Activated T-helper 1 cell treated with anti-CD3 and anti-CD28 coated beads, Interleukin-12 subunit alpha, Interleukin-12 subunit beta, Interleukin-2, Interleukin-4 antibody, amounts not matched to agents 30 ng/mL and 10 ng/mL and 1 ng/mL, durations not matched to agents 14 hours and 24 hours and 36 hours (primary cell): ENCODE data around the gene ANKRD44. TPM values are rescaled to one million over a fixed set of nuclear protein-coding genes. Genes with fewer than 3 reads are reported as not detected.
A peak's percentile ranks its signal among the peaks of the same experiment; 100 is the strongest.

ENCODE experiments used
- DNase-seq: peaks from one replicate; pipeline ENCODE4 v3.0.0; 2021; ENCODE audit warnings: low spot score
- H3K27ac Mint-ChIP-seq: one replicate; pipeline ENCODE4 v1.8.0; 2021; ENCODE audit warnings: mild to moderate bottlenecking, mixed read lengths
- H3K27me3 Mint-ChIP-seq: one replicate; pipeline ENCODE4 v1.8.0; 2022; ENCODE audit warnings: mild to moderate bottlenecking, moderate library complexity, mixed read lengths; ENCODE audit not compliant: insufficient read depth
- H3K36me3 Mint-ChIP-seq: one replicate; pipeline ENCODE4 v1.8.0; 2021; ENCODE audit warnings: low read depth, mixed read lengths
- H3K4me1 Mint-ChIP-seq: one replicate; pipeline ENCODE4 v1.8.0; 2021; ENCODE audit warnings: low read depth, mixed read lengths
- H3K4me3 Mint-ChIP-seq: one replicate; pipeline ENCODE4 v1.8.0; 2021; ENCODE audit warnings: mild to moderate bottlenecking, moderate library complexity, mixed read lengths
- H3K9me3 Mint-ChIP-seq: one replicate; pipeline ENCODE4 v1.8.0; 2021; ENCODE audit warnings: mixed read lengths
- intact Hi-C: fragments of 100-400 bp; cut with micrococcal nuclease; formaldehyde crosslinking; loops from one replicate; pipeline ENCODE4 v1.15.1; 2024
- total RNA-seq: library from RNA; stranded (reverse); gene quantifications from 2 replicates; pipeline ENCODE4 v1.2.3, GENCODE V29; 2022

Gene ANKRD44
- total RNA-seq, 1 donor from 2014 or later, result 159 TPM

DNA sequence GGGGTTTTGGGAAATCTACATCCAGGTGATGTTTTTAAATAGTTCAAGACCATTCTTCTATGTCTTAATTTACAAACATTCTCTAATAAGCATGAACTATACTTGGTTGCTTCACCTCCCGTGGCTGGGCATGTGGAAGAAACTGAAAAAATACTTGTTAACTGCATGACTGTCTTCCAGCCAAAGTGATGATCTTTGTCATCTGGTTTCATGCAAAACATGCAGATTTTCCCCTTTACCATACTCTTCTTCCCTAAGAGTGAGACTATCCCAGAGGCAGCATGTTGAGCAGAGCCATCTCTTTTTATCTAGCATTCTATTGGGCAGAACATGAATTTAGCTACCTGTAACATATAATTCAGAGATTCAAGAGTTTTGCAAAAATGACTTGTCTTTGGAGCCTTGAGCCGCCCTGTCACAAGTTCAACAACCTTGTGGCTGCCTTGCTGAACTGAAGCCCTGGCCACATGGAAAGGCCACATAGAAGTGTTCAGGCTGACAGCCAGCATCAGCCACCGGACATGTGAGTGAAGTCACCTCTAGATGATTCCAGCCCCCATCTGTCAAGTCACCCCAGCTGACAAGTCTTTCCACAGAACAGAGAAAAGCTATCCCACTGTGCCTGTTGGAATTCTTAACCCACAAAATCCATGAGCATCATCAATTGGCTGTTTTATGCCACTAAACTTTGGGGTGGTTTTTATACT, 142.8 kb downstream of the ANKRD44 start:
- Mint-ChIP-seq H3K27me3 (no peaks in the 10 kb centered on the region), H3K4me3 (no peak overlapping the region), H3K9me3 (no peaks in the 10 kb centered on the region), H3K27ac (no peak overlapping the region), H3K4me1 (peaks cover 51% of the 10 kb centered on the region), H3K36me3 (peaks cover 12% of the 10 kb centered on the region)
- intact Hi-C loops, result loop anchor here (1.0 to 10.0 kb wide), 2 partner anchors 54 to 153 kb away; no protein-coding TSS in a partner anchor
- DNase-seq, result no peak

DNA sequence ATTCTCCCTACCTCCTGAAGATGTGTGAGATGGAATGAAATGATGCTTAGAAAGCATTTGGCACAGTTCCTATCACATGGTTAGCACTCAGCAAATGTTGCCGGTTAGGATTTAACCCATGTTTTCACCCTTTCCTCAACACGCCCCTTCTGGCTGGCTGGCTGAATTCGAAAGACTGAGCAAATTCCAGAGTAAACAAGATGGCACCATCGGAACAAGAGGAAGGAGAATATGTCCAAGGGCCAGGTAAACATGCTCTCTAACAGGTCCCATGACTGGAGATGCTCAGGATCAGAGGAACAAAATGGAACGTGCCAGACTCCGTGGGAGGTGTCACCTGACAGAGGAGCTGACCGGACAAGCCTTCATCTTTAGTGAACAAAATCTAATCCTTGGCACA, 145.6 kb downstream of the ANKRD44 start:
- intact Hi-C loops, result loop anchor here (10.0 kb wide), 1 partner anchor 150 kb away; no protein-coding TSS in a partner anchor
- Mint-ChIP-seq H3K27me3 (no peaks in the 10 kb centered on the region), H3K9me3 (no peaks in the 10 kb centered on the region), H3K36me3 (peaks cover 13% of the 10 kb centered on the region), H3K4me3 (no peak overlapping the region), H3K4me1 (peaks cover 63% of the 10 kb centered on the region), H3K27ac (no peak overlapping the region)
- no peak for DNase-seq

DNA sequence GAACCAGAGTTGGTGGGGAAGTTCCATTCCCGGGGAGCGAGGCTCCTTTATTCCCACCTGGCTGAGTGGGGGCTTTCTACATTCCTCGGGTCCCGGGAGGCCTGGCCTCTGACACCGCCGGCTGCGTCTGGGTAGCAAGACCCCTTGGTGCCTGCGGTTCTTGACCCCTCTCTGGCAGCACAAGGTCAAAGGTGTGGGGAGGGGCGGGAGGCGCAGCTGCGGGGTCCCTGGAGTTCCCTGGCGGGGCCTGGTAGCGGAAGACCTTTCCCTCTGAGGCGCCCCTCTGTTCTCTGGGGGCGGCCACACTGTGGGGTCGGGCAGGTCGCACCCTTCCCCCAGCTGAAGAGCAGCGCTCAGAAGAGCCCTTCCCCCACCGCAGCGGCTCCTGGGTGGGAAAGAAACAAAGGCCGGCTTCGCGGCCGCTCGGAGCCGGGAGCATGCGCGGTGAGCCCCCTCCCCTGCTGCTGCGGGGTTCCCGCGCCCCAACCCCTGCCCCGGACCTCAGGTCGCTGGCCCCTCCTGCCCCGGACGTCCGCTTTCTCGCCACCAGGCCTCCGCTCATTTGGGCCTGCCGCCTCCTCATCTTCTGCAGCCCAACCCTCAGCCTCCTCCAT, 146.3 kb downstream of the ANKRD44 start:
- Mint-ChIP-seq H3K27me3 (no peaks in the 10 kb centered on the region), H3K4me3 (no peak overlapping the region), H3K27ac (no peak overlapping the region), H3K4me1 (peaks cover 66% of the 10 kb centered on the region), H3K9me3 (no peaks in the 10 kb centered on the region), H3K36me3 (peaks cover 13% of the 10 kb centered on the region)
- DNase-seq, result no peak
- intact Hi-C loops, result loop anchor here (10.0 kb wide), 1 partner anchor 149 kb away; no protein-coding TSS in a partner anchor

DNA sequence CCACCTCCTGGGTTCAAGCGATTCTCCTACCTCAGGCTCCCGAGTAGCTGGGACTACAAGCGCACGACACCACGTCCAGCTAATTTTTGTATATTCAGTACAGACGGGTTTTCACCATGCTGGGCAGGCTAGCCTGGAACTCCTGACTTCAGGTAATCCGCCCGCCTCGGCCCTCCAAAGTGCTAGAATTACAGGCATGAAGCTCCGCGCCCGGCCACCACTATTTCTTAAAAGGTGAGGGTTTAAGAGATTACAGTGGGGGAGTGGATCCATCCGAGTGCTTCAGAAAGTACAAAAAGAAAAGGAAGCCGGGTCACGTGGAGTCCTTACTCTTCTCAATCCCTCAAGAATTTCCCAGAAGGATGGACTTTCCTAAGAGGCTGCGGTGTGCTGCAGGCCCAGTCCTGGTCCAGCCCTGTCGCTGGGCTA, 146.9 kb downstream of the ANKRD44 start:
- H3K27ac Mint-ChIP-seq, result no peak overlapping the region
- no peaks in the 10 kb centered on the region for H3K27me3 Mint-ChIP-seq
- peaks cover 66% of the 10 kb centered on the region for H3K4me1 Mint-ChIP-seq
- intact Hi-C loops, result loop anchor here (10.0 kb wide), 1 partner anchor 149 kb away; no protein-coding TSS in a partner anchor
- H3K4me3 Mint-ChIP-seq, result no peak overlapping the region
- no peaks in the 10 kb centered on the region for H3K9me3 Mint-ChIP-seq
- peaks cover 17% of the 10 kb centered on the region for H3K36me3 Mint-ChIP-seq
- no peak for DNase-seq

DNA sequence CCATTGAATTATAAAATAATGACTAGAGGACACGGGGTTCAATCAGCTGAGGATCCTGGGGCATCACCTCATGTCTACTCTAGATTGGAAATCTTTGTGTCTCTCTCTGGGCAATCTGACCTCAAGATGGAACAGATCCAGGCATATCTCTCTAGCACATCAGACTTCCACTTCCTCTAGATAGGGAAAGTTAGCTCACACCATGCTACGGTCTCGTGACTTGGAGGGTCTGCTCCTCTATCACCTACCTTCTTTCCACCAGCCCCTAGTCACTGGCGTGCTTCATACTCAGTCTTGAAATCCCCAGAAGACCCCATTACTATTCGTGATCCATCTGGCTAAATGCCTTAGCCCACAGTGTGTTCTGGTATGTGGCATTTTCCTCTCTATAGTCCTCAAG, 148.8 kb downstream of the ANKRD44 start:
- DNase-seq, result no peak
- H3K4me3 Mint-ChIP-seq, result no peak overlapping the region
- H3K27ac Mint-ChIP-seq, result peak overlapping the region; percentile 33
- intact Hi-C loops, result loop anchor here (10.0 kb wide), 1 partner anchor 147 kb away; no protein-coding TSS in a partner anchor
- H3K36me3 Mint-ChIP-seq, result peaks cover 20% of the 10 kb centered on the region
- H3K4me1 Mint-ChIP-seq, result peaks cover 59% of the 10 kb centered on the region
- no peaks in the 10 kb centered on the region for H3K27me3 Mint-ChIP-seq
- H3K9me3 Mint-ChIP-seq, result no peaks in the 10 kb centered on the region

DNA sequence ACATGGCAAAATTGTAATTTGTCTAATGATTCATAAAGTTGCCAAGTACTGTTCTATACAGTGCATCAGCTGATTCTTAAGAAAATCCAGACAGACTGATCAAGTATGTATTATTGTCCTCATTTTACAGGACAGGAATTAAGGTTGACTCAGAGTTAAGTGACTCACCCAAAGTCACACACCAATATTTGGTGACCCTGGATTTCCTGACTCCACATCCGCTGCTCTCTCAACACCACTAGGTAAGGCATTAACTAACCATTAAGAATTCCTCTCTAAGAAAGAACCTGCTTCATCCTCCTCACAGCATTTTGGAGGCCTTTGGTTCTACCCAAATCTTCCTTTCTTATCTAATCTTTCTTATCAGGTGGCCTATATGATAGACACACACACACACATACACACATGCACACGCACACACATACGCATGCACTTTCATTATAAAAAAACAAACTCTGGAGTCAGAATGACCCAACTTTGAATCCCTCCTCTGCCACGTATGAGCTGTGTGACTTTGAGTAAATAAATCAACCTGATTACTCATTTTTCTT, 150.8 kb downstream of the ANKRD44 start:
- peaks cover 53% of the 10 kb centered on the region for H3K4me1 Mint-ChIP-seq
- no peak overlapping the region for H3K4me3 Mint-ChIP-seq
- H3K27ac Mint-ChIP-seq, result peak overlapping the region; percentile 82
- intact Hi-C loops, result loop anchor here (2.0 to 10.0 kb wide), 2 partner anchors 21 to 145 kb away; no protein-coding TSS in a partner anchor
- H3K9me3 Mint-ChIP-seq, result peaks cover 3% of the 10 kb centered on the region
- DNase-seq, result no peak
- no peaks in the 10 kb centered on the region for H3K27me3 Mint-ChIP-seq
- H3K36me3 Mint-ChIP-seq, result peaks cover 25% of the 10 kb centered on the region

DNA sequence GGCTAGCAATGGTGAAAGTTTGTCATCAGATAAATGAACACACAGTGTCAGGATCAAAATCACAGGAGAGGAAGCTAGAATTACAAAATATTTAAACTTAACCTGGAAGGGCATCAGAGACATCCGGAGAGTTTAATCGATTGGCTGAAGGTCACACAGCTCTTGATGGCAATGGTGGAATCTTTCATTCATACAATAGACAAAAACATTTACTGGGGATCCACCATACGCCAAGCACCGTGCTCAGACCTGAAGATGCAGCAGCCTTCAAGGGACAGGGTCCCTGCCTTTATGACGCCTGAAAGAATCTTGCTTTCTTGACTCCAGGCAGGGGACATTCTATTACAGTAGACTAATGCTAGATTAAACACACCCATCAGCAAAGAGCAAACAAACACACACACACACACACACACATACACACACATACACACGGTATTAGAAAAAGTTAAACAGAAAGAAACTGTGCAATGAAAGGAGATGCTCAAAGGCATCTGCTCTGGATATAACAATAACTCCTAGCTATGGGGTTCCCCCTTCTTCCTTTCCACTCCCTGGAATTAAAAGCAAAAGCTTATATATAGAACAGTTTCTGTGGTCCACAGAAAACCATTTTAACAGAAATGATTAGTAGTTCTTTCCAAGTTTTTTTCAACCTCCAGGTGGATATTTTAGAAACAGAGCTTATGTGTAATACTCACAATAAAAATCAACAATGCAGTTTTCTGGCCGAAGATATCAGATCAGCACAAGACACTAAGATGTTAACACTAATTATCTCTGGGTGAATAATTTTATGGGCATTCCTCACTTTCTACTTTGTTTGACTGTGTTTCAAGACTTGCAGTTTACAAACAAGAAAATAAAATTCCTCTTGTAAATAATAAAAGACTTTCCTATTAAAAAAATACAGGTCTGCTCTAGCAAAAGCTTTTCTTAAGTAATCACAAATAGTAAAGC, 151.7 kb downstream of the ANKRD44 start:
- H3K27me3 Mint-ChIP-seq, result no peaks in the 10 kb centered on the region
- intact Hi-C loops, result loop anchor here (2.0 kb wide), 1 partner anchor 20 kb away; no protein-coding TSS in a partner anchor
- H3K36me3 Mint-ChIP-seq, result peaks cover 23% of the 10 kb centered on the region
- peaks cover 52% of the 10 kb centered on the region for H3K4me1 Mint-ChIP-seq
- no peak for DNase-seq
- peaks cover 3% of the 10 kb centered on the region for H3K9me3 Mint-ChIP-seq
- H3K27ac Mint-ChIP-seq, result peak overlapping the region; percentile 75
- no peak overlapping the region for H3K4me3 Mint-ChIP-seq

DNA sequence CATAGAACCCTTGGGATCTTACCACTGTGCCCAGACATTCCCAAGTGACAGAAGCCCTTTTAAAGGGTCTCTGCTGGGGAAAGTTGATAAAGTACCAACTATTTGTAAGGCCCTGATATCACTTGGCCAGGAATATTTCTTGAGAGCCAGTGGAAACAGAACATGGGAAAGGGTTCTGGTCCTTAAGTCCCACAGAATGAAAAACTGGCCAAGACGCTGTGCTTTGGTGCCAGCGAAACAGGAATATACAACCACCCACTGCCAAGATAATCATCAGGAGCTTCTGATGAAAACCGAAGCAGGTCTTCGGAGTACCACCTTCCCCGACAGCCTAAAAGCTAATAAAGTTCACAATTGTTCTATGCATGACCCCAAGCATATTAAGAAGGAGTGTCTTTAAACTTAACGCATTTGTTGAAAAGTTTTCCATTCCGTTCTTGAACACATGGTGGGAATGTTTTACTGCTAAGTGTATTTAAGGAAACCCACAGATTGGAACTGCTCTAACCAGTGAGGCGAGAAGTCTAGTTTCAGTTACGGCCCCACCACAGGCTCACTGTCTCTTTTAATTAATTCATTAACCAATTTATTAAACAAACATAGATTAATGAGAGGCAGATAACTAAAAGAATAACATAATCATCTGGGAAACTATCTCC, 152.6 kb downstream of the ANKRD44 start:
- no peak for DNase-seq
- H3K4me3 Mint-ChIP-seq, result no peak overlapping the region
- intact Hi-C loops, result loop anchor here (2.0 kb wide), 1 partner anchor 19 kb away; no protein-coding TSS in a partner anchor
- peaks cover 21% of the 10 kb centered on the region for H3K36me3 Mint-ChIP-seq
- no peaks in the 10 kb centered on the region for H3K27me3 Mint-ChIP-seq
- H3K27ac Mint-ChIP-seq, result peak overlapping the region; percentile 17
- H3K4me1 Mint-ChIP-seq, result peaks cover 57% of the 10 kb centered on the region
- H3K9me3 Mint-ChIP-seq, result peaks cover 3% of the 10 kb centered on the region

DNA sequence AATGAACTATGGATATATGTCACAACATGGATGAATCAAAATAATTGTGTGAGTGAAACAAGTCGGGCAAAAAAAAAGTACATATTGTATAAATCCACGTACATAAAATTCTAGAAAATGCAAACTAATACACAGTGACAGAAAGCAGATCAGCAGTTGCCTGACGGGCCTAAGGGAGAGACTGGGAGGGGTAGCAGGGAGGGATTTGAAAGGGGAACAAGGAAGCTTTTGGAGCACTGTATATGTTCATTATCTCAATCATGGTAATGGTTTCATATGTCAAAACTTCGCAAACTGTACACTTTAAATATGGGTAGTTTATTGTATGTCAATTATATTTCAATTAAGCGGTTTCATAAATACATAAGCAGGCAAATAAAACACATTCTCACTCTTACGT, 153.8 kb downstream of the ANKRD44 start:
- peaks cover 3% of the 10 kb centered on the region for H3K9me3 Mint-ChIP-seq
- intact Hi-C loops, result no loop called here
- peaks cover 26% of the 10 kb centered on the region for H3K36me3 Mint-ChIP-seq
- DNase-seq, result no peak
- no peaks in the 10 kb centered on the region for H3K27me3 Mint-ChIP-seq
- no peak overlapping the region for H3K27ac Mint-ChIP-seq
- no peak overlapping the region for H3K4me3 Mint-ChIP-seq
- peaks cover 57% of the 10 kb centered on the region for H3K4me1 Mint-ChIP-seq

DNA sequence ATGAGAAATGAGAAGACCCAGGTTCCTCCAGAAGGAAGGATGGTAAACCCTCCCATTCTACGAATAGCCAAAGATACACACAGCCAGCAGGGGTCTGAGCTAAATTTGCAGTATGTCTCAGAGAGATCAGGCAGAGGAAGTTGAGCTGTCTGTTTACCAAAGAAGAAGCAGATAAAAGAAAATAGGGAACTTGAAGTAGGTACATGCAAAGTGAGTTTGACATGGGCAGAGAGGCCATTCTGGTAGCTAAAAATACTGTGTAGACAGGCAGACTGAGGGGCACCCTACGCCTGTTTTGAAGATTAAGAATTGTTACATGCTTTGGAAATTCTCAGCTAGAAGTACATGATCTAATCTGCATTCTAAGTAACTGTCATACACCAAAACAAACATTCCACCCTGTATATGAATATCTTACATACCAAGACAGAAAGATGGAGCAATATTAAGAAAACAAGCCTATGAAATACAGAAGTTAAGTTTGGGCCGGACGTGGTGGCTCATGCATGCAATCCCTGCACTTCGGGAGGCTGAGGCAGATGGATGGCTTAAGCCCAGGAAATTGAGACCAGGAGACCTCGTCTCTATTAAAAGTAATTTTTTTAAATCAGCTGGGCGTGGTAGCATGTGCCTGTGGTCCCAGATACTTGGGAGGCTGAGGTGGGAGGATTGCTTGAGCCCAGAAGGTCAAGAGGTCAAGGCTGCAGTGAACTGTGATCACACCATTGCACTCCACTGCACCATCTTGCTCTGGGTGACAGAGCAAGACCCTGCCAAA, 157.9 kb downstream of the ANKRD44 start:
- peak overlapping the region; percentile 6 for H3K4me3 Mint-ChIP-seq
- intact Hi-C loops, result no loop called here
- H3K27me3 Mint-ChIP-seq, result no peaks in the 10 kb centered on the region
- H3K36me3 Mint-ChIP-seq, result peaks cover 24% of the 10 kb centered on the region
- DNase-seq, result no peak
- peaks cover 3% of the 10 kb centered on the region for H3K9me3 Mint-ChIP-seq
- peaks cover 59% of the 10 kb centered on the region for H3K4me1 Mint-ChIP-seq
- H3K27ac Mint-ChIP-seq, result peak overlapping the region; percentile 76

DNA sequence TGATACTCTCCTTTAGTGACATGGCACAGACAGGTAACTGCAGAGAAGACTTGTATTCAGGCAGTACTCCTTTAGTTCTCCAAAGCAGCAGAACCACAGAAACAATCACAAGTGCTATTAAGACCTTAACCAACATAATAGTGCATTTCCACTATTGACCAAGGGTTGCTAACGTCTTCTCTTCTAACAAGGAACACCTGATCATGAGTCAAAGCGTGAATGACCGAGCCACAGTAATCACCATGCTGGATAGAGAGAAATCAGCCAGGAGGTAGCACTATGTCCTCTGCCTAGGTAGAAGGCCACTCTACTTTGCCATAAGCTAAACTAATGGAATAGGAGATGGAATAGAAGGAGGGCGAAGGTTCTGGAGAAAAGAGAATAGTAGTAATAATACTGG, 161.0 kb downstream of the ANKRD44 start:
- Mint-ChIP-seq H3K27me3 (no peaks in the 10 kb centered on the region), H3K36me3 (peaks cover 28% of the 10 kb centered on the region), H3K9me3 (peaks cover 4% of the 10 kb centered on the region), H3K4me1 (peaks cover 87% of the 10 kb centered on the region), H3K27ac (no peak overlapping the region), H3K4me3 (no peak overlapping the region)
- intact Hi-C loops, result no loop called here
- DNase-seq, result no peak
